Upper lobe of left lung (tissue), 4 donors: ENCODE data around the gene NBPF11.
"Not testable (repeated sequence)": the region's sequence is repeated elsewhere in the genome, so short reads cannot be mapped to it uniquely, and the experiment has no call there.

Experiments used
- POLR2A ChIP-seq, 4 donors: fragments of 450-650 bp; IDR thresholded peaks; one replicate each; pipeline ENCODE4 v1.5.1; 2016 to 2017; ENCODE audit warnings: antibody characterized with exemption in 4 of 4, mild to moderate bottlenecking in 2 of 4
- TF ChIP-seq, protein P1 (sequence below), 6 experiments: fragments of 450-650 bp in 4 of 6; fragments of 200-600 bp in 2 of 6; sonication (generic) in 2 of 6; IDR thresholded peaks; one replicate each; pipeline ENCODE4 v1.5.1; 2016 to 2019; ENCODE audit warnings: antibody characterized with exemption in 6 of 6

- TF ChIP-seq, protein P1, sequence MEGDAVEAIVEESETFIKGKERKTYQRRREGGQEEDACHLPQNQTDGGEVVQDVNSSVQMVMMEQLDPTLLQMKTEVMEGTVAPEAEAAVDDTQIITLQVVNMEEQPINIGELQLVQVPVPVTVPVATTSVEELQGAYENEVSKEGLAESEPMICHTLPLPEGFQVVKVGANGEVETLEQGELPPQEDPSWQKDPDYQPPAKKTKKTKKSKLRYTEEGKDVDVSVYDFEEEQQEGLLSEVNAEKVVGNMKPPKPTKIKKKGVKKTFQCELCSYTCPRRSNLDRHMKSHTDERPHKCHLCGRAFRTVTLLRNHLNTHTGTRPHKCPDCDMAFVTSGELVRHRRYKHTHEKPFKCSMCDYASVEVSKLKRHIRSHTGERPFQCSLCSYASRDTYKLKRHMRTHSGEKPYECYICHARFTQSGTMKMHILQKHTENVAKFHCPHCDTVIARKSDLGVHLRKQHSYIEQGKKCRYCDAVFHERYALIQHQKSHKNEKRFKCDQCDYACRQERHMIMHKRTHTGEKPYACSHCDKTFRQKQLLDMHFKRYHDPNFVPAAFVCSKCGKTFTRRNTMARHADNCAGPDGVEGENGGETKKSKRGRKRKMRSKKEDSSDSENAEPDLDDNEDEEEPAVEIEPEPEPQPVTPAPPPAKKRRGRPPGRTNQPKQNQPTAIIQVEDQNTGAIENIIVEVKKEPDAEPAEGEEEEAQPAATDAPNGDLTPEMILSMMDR (IDR thresholded peaks at IDR 0.05), result not testable (repeated sequence)
- TF ChIP-seq POLR2A (IDR thresholded peaks at IDR 0.05), result not testable (repeated sequence)
Measured at GRCh38 chr1:148197396-148197795, 45.3 kb upstream of the NBPF11 start.
